Osteoblast (primary cell): ENCODE results near the gene MKNK1. TPM values are rescaled to one million over a fixed set of nuclear protein-coding genes. Genes with fewer than 3 reads are reported as not detected.

Experiments
- DNase-seq: peaks from one replicate; pipeline ENCODE4 v3.0.0; 2011; ENCODE audit warnings: low spot score, mixed read lengths; ENCODE audit not compliant: insufficient read length; ENCODE audit errors: missing footprints
- H2AFZ ChIP-seq: 2 replicates; pipeline ENCODE4 v1.6.0; 2011; ENCODE audit warnings: mild to moderate bottlenecking, low read length
- H3K27ac ChIP-seq: 2 replicates; pipeline ENCODE4 v1.5.1; 2011; ENCODE audit warnings: mild to moderate bottlenecking, low read depth, low read length, moderate library complexity
- H3K27me3 ChIP-seq: 2 replicates; pipeline ENCODE4 v1.6.0; 2012; ENCODE audit warnings: mild to moderate bottlenecking, control low read depth, inconsistent platforms, low read length, moderate library complexity; ENCODE audit not compliant: insufficient read depth
- H3K36me3 ChIP-seq: 2 replicates; pipeline ENCODE4 v1.5.1; 2011; ENCODE audit warnings: mild to moderate bottlenecking, low read length, control low read depth, moderate library complexity; ENCODE audit not compliant: insufficient read depth
- H3K4me1 ChIP-seq: 2 replicates; pipeline ENCODE4 v1.5.1; 2011; ENCODE audit warnings: mild to moderate bottlenecking, low read length, control low read depth, moderate library complexity; ENCODE audit not compliant: insufficient read depth
- H3K4me2 ChIP-seq: 2 replicates; pipeline ENCODE4 v1.6.0; 2011; ENCODE audit warnings: mild to moderate bottlenecking, low read length; ENCODE audit not compliant: insufficient read depth
- H3K4me3 ChIP-seq: fragments of 200-600 bp; sonication (generic); 3 replicates; pipeline ENCODE4 v1.5.1; 2012; ENCODE audit warnings: mild to moderate bottlenecking, low read length, inconsistent platforms; ENCODE audit not compliant: insufficient read depth
- H3K79me2 ChIP-seq: 2 replicates; pipeline ENCODE4 v1.6.0; 2012; ENCODE audit warnings: mild to moderate bottlenecking, low read length, control low read depth, inconsistent platforms; ENCODE audit not compliant: insufficient read depth
- H3K9me3 ChIP-seq: 2 replicates; pipeline ENCODE4 v1.5.1; 2011; ENCODE audit warnings: low read depth, low read length, control low read depth
- H4K20me1 ChIP-seq: 2 replicates; pipeline ENCODE4 v1.6.0; 2012; ENCODE audit warnings: mild to moderate bottlenecking, low read length, control low read depth; ENCODE audit not compliant: insufficient read depth
- total RNA-seq: library from RNA; depleted of rRNA; stranded (reverse); fragments of >200 nt; gene quantifications from 2 replicates; pipeline ENCODE4 v1.2.3, GENCODE V29; 2012
- TF ChIP-seq, protein P1 (sequence below): IDR thresholded peaks from 2 replicates; pipeline ENCODE4 v1.5.1; 2011; ENCODE audit warnings: mild to moderate bottlenecking, low read depth, low read length, moderate library complexity; ENCODE audit errors: extremely low read depth

MKNK1 gene
- total RNA-seq, 1 donor: 31.8 TPM

DNA sequence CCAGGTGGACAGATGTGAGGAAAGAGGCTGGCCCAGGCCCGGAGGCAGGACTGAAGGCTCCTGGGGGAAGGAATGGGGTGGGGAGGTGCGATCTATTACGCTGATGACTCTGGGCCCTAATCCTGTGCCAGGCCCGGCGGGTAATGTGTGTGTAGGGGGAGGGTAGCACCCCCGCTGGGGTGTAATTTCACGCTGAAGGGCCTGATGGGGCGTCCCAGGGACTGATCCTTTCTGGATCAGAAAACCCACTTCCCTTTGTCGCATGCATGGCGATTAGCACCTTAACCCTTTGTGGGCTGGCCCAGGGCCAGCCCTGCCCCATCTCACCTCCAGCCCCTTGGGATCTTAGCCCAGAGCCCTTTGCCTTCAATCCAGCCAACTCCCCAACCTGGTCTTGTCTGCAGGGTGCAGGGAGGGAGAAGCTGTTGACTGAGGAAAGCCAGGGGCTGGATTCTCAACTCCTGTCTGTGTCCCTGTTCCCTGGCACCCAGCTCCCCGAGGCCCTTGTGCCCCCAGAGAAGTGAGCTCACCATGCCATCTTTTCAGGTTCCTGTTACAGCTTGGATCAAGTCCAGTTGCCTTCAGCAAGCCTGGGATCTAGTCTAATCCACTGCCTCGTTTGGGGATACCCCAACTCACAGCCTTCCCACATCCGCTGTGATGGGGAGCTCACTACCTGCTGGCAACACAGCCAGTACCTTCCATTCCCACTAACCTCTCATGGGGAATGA lies 78.7 kb downstream of the MKNK1 start:
- TF ChIP-seq, protein P1, sequence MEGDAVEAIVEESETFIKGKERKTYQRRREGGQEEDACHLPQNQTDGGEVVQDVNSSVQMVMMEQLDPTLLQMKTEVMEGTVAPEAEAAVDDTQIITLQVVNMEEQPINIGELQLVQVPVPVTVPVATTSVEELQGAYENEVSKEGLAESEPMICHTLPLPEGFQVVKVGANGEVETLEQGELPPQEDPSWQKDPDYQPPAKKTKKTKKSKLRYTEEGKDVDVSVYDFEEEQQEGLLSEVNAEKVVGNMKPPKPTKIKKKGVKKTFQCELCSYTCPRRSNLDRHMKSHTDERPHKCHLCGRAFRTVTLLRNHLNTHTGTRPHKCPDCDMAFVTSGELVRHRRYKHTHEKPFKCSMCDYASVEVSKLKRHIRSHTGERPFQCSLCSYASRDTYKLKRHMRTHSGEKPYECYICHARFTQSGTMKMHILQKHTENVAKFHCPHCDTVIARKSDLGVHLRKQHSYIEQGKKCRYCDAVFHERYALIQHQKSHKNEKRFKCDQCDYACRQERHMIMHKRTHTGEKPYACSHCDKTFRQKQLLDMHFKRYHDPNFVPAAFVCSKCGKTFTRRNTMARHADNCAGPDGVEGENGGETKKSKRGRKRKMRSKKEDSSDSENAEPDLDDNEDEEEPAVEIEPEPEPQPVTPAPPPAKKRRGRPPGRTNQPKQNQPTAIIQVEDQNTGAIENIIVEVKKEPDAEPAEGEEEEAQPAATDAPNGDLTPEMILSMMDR: no peak
- peaks cover 18% of the 10 kb centered on the region for H3K27me3 ChIP-seq
- no peak overlapping the region for H3K4me2 ChIP-seq
- H3K4me3 ChIP-seq: no peak overlapping the region
- H3K36me3 ChIP-seq: no peaks in the 10 kb centered on the region
- no peaks in the 10 kb centered on the region for H4K20me1 ChIP-seq
- H3K4me1 ChIP-seq: peaks cover 21% of the 10 kb centered on the region
- peak; percentile 38 for DNase-seq
- no peak overlapping the region for H3K27ac ChIP-seq
- H3K79me2 ChIP-seq: no peaks in the 10 kb centered on the region
- no peak overlapping the region for H2AFZ ChIP-seq
- no peaks in the 10 kb centered on the region for H3K9me3 ChIP-seq

DNA sequence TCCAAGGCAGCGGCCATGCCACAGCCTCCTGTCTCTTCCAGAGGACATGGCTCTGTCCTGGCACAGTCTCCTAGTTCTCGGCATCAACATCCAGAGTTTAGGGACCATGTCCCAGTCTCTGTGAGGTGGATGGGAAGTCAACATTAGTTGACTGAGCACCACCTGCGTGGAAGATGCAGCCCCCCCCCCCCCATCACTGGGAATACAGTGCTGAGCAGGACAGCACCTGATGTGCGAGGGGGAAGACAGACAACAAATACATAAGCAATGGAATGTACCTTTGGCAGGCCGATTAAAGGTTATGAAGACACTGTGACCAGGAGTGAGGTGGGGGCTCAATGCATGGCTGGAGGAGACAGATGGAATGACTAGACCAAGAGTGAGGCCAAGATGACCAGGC lies 79.2 kb downstream of the MKNK1 start:
- no peak for DNase-seq
- H3K4me3 ChIP-seq: no peak overlapping the region
- no peaks in the 10 kb centered on the region for H3K79me2 ChIP-seq
- H4K20me1 ChIP-seq: no peaks in the 10 kb centered on the region
- H3K36me3 ChIP-seq: no peaks in the 10 kb centered on the region
- TF ChIP-seq, protein P1: no peak
- H3K4me1 ChIP-seq: peaks cover 27% of the 10 kb centered on the region
- no peaks in the 10 kb centered on the region for H3K9me3 ChIP-seq
- no peak overlapping the region for H3K4me2 ChIP-seq
- H3K27ac ChIP-seq: no peak overlapping the region
- H2AFZ ChIP-seq: no peak overlapping the region
- peaks cover 18% of the 10 kb centered on the region for H3K27me3 ChIP-seq

GRCh38 chr1:46523496-46524353 lies 80.3 kb downstream of the MKNK1 start:
- Histone ChIP-seq H3K27me3 (peaks cover 9% of the 10 kb centered on the region), H3K4me3 (no peak overlapping the region)
- TF ChIP-seq, protein P1: no peak

GRCh38 chr1:46522969-46523320 lies 81.1 kb downstream of the MKNK1 start:
- no peaks in the 10 kb centered on the region for H4K20me1 ChIP-seq
- DNase-seq: no peak
- peak overlapping the region; percentile 51 for H3K4me2 ChIP-seq
- H2AFZ ChIP-seq: no peak overlapping the region
- H3K4me3 ChIP-seq: no peak overlapping the region
- no peaks in the 10 kb centered on the region for H3K36me3 ChIP-seq
- H3K27ac ChIP-seq: peak overlapping the region; percentile 24
- peaks cover 4% of the 10 kb centered on the region for H3K27me3 ChIP-seq
- H3K4me1 ChIP-seq: peaks cover 29% of the 10 kb centered on the region
- no peaks in the 10 kb centered on the region for H3K9me3 ChIP-seq
- H3K79me2 ChIP-seq: no peaks in the 10 kb centered on the region
- TF ChIP-seq, protein P1: no peak

More at GRCh38 chr1:46523496-46524353, 80.3 kb downstream of the MKNK1 start:
- Histone ChIP-seq H3K4me2 (no peak overlapping the region), H2AFZ (no peak overlapping the region), H3K4me1 (peaks cover 29% of the 10 kb centered on the region), H3K79me2 (no peaks in the 10 kb centered on the region), H3K36me3 (no peaks in the 10 kb centered on the region), H3K27ac (no peak overlapping the region), H3K9me3 (no peaks in the 10 kb centered on the region), H4K20me1 (no peaks in the 10 kb centered on the region)
- DNase-seq: peak; percentile 58
